ENCODE measurements around the gene SLIT3.

DNA sequence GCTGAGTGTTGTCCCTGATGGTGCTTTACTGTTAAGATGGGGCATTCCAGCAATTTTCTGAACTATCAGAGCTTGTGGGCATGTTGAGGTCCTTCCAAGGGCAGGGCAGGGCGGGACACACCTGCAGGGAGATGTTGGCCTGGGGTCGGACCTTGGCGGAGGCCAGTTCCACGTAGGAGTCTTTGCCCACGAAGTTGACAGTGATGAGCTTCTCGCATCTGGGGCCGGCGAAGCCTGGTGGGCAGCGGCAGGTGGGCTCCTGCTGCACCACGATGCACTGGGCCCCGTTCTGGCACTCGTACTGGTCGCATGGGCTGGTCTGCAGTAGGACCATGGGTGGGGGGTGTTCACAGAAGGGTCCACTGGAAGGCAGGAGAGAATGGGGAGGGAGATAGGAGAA, 615.4 kb downstream of the SLIT3 start:
- TF ChIP-seq EZH2 (IDR thresholded peaks at IDR 0.05; ENCODE audit: low read depth): no peak
- TF ChIP-seq, protein P1, sequence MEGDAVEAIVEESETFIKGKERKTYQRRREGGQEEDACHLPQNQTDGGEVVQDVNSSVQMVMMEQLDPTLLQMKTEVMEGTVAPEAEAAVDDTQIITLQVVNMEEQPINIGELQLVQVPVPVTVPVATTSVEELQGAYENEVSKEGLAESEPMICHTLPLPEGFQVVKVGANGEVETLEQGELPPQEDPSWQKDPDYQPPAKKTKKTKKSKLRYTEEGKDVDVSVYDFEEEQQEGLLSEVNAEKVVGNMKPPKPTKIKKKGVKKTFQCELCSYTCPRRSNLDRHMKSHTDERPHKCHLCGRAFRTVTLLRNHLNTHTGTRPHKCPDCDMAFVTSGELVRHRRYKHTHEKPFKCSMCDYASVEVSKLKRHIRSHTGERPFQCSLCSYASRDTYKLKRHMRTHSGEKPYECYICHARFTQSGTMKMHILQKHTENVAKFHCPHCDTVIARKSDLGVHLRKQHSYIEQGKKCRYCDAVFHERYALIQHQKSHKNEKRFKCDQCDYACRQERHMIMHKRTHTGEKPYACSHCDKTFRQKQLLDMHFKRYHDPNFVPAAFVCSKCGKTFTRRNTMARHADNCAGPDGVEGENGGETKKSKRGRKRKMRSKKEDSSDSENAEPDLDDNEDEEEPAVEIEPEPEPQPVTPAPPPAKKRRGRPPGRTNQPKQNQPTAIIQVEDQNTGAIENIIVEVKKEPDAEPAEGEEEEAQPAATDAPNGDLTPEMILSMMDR (conservative IDR thresholded peaks at IDR 0.05): no peak

Measured in PC-9 (cell line).